ENCODE measurements around the gene BNC2. TPM values are rescaled to one million over a fixed set of nuclear protein-coding genes. Genes with fewer than 3 reads are reported as not detected.

BNC2 gene
- total and polyA plus RNA-seq, 2 of the 13 experiments (the other 11 are each of a cell fraction or from before 2014, with no cell fraction given), result not detected

DNA sequence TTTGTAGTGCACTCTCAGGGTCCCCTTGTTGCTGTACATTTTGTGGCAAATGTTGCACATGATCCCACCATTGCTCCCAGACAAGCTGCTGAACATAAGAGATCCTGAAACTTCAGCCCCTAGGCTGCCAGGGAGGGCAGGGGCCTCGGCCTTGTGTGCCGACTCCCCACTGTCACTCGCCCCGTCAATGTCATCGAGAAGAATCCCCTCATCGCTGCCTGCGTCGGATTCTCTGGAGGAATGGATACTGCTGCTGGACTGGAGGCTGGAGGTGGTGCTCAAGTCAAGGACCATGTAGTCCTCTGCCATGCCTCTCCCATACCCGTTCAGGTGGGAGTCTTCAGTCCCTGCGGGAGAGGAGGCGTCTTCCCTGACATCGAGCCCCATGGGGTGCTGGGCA, 451.3 kb downstream of the BNC2 start (continued):
- TF ChIP-seq POLR2AphosphoS2 (IDR thresholded peaks at IDR 0.05; ENCODE audit: low read depth, low read length), result no peak

DNA sequence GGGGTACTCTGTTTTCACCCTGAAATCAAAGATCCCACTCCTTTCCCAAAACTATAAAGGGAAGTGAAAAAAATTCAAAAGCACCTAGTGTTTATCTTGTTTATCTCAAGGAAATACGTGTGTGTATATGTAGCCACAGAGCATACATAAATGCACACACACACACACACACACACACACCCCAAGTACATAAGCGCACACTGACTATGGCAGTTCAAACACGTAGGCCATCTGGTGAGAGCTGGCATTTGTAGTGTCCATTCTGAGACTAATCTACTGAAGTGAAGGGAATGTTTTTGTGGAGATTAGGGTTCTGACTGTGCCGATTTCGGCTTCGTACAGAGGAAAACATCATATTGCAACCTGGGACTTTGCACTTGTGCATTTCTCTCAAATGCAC, 451.7 kb downstream of the BNC2 start:
- FAIRE-seq, result no peak
- POLR2A ChIA-PET, result no interaction called here
- TF ChIP-seq CHCHD3 (CRISPR knock-in tag; IDR thresholded peaks at IDR 0.05) (no peak), PPARG (CRISPR knock-in tag; conservative IDR thresholded peaks at IDR 0.05) (no peak), ELF4 (CRISPR knock-in tag; IDR thresholded peaks at IDR 0.05; ENCODE audit: borderline replicate concordance) (no peak), MIXL1 (CRISPR knock-in tag; IDR thresholded peaks at IDR 0.05) (no peak), CBX2 (IDR thresholded peaks at IDR 0.05; ENCODE audit: low read depth, low read length) (no peak), CBX2 (CRISPR knock-in tag; IDR thresholded peaks at IDR 0.05; ENCODE audit: low read depth) (no peak), TERF1 (CRISPR knock-in tag; IDR thresholded peaks at IDR 0.05) (no peak), ZNF878 (CRISPR knock-in tag; IDR thresholded peaks at IDR 0.05) (no peak), KDM5A (IDR thresholded peaks at IDR 0.05; ENCODE audit: borderline replicate concordance, low read length) (no peak), IKZF5 (CRISPR knock-in tag; IDR thresholded peaks at IDR 0.05) (no peak), ZNF337 (CRISPR knock-in tag; IDR thresholded peaks at IDR 0.05; ENCODE audit: borderline replicate concordance, low read depth) (no peak), ZNF260 (CRISPR knock-in tag; IDR thresholded peaks at IDR 0.05; ENCODE audit: borderline replicate concordance, low read depth) (no peak), ATF6 (CRISPR knock-in tag; conservative IDR thresholded peaks at IDR 0.05) (no peak), TEAD3 (CRISPR knock-in tag; optimal IDR thresholded peaks at IDR 0.05; ENCODE audit: borderline replicate concordance) (no peak)
- TF ChIP-seq, protein P1, sequence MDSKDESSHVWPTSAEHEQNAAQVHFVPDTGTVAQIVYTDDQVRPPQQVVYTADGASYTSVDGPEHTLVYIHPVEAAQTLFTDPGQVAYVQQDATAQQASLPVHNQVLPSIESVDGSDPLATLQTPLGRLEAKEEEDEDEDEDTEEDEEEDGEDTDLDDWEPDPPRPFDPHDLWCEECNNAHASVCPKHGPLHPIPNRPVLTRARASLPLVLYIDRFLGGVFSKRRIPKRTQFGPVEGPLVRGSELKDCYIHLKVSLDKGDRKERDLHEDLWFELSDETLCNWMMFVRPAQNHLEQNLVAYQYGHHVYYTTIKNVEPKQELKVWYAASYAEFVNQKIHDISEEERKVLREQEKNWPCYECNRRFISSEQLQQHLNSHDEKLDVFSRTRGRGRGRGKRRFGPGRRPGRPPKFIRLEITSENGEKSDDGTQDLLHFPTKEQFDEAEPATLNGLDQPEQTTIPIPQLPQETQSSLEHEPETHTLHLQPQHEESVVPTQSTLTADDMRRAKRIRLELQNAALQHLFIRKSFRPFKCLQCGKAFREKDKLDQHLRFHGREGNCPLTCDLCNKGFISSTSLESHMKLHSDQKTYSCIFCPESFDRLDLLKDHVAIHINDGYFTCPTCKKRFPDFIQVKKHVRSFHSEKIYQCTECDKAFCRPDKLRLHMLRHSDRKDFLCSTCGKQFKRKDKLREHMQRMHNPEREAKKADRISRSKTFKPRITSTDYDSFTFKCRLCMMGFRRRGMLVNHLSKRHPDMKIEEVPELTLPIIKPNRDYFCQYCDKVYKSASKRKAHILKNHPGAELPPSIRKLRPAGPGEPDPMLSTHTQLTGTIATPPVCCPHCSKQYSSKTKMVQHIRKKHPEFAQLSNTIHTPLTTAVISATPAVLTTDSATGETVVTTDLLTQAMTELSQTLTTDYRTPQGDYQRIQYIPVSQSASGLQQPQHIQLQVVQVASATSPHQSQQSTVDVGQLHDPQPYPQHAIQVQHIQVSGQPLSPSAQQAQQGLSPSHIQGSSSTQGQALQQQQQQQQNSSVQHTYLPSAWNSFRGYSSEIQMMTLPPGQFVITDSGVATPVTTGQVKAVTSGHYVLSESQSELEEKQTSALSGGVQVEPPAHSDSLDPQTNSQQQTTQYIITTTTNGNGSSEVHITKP (CRISPR knock-in tag; IDR thresholded peaks at IDR 0.05; ENCODE audit: low read depth), result no peak

More for the DNA sequence above, 451.7 kb downstream of the BNC2 start:
- H4K20me1 ChIP-seq (ENCODE audit: insufficient read depth, low read length), result no peaks in the 10 kb centered on the region
- no peak overlapping the region for H3K27ac ChIP-seq (ENCODE audit: extremely low read length, insufficient read depth, low read length)
- in situ Hi-C loops (cut with HindIII; ENCODE audit: extremely low pct_ligation_motif_present, low pct_unique_long_range_greater_than_20kb) (no loop called here), intact Hi-C loops (cut with micrococcal nuclease; ENCODE audit: unreplicated experiment) (no loop called here)
- DNase-seq (ENCODE audit: low spot score) (no peak), ATAC-seq (no peak)
- no peak overlapping the region for H3K9ac ChIP-seq (ENCODE audit: insufficient read depth, low read depth, low read length)
- CTCF ChIA-PET (ENCODE audit: low intra/inter-chr PET ratio, low total read pairs), result no interaction called here
- WGBS (ENCODE audit: low lambda C conversion rate), result 14% methylated on average over 6 of the region's 6 CpGs
- no peaks in the 10 kb centered on the region for H3K79me2 ChIP-seq (ENCODE audit: insufficient read depth, low read length)
- no TSS peak for BruUV-seq (replicated peaks)
- peaks cover 5% of the 10 kb centered on the region for H3K4me1 ChIP-seq (ENCODE audit: insufficient read depth, low read length)
- no peaks in the 10 kb centered on the region for H3K36me3 ChIP-seq (replicated peaks in 1 of 2; ENCODE audit: control insufficient read depth in 1 of 2, insufficient read depth in 2 of 2, low read length in 2 of 2)
- no peaks in the 10 kb centered on the region for H3K9me3 ChIP-seq (ENCODE audit: low read length)
- no peak overlapping the region for H3K4me2 ChIP-seq (ENCODE audit: low read depth, low read length)
- no peak overlapping the region for H3K4me3 ChIP-seq (replicated peaks in 1 of 3; ENCODE audit: insufficient read depth in 1 of 3, low read depth in 2 of 3, low read length in 3 of 3)
- H3K27me3 ChIP-seq (ENCODE audit: control insufficient read depth in 1 of 2, insufficient read depth in 2 of 2, low read length in 2 of 2), result peaks cover 0 to 4% of the 10 kb centered on the region in 2 experiments; a peak in 1 of 5 replicates
- no peak overlapping the region for H2AFZ ChIP-seq (ENCODE audit: low read length)
